ENCODE results near the gene KY. TPM values are rescaled to one million over a fixed set of nuclear protein-coding genes. Genes with fewer than 3 reads are reported as not detected.

The KY gene
- total RNA-seq, 1 experiment from 2014 or later, result not detected

DNA sequence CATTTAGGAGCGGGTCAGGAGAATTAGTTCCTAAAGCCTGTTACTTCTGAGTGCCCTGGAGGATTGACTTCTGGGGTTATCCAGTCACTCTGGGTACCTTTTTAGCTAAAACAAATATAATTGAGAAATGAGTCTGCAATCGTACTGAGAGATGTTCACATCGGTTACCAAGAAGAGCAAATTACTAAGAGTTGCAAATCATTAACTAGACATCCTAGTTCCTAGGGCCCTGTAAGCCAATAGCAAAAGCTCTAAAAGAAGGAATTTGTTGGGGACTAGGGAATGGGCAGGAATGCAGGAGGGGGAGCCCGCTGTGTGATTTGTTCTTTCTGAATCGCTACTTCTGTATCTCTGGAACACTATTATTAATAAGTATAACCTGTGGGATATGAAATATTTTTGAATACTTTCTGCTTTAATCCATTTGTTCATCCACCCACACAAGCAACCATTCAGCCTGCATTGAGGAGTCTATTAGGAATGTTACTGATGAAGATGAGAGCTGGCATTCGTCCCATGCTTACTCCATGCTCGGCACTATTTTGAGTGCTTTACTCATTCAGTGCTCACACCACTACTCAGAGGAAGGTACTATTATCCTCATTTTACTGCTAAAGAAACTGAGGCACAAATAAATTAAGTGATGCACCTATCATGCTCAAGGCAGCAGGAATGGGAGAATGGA, 31.5 kb upstream of the KY start:
- intact Hi-C loops (cut with micrococcal nuclease; ENCODE audit: unreplicated experiment), result no loop called here
- H3K27me3 ChIP-seq (replicated peaks; ENCODE audit: insufficient read depth, low read depth, low read length, poor library complexity), result peaks cover 7% of the 10 kb centered on the region
- POLR2A ChIA-PET (ENCODE audit: low non-redundant PET), result no interaction called here
- no peak overlapping the region for H3K4me3 ChIP-seq (ENCODE audit: low read depth, low read length, poor library complexity, severe bottlenecking)
- no peaks in the 10 kb centered on the region for H3K4me1 ChIP-seq (ENCODE audit: insufficient read depth, low read length, poor library complexity, severe bottlenecking)
- BruUV-seq (replicated peaks), result no TSS peak
- DNase-seq (ENCODE audit: low spot score), result no peak
- TF ChIP-seq CTCF (conservative IDR thresholded peaks at IDR 0.05; ENCODE audit: low read depth, low read length), result no peak
- no peak for TF ChIP-seq EZH2 (IDR thresholded peaks at IDR 0.05; ENCODE audit: borderline replicate concordance, low read depth, low read length, poor library complexity, severe bottlenecking)
- H3K9me3 ChIP-seq (ENCODE audit: low read depth, low read length, poor library complexity, severe bottlenecking), result no peaks in the 10 kb centered on the region
- H3K27ac ChIP-seq (ENCODE audit: low read depth, low read length, poor library complexity, severe bottlenecking), result no peak overlapping the region
- CTCF ChIA-PET, result no interaction called here
- H3K36me3 ChIP-seq (ENCODE audit: insufficient read depth, low read length, poor library complexity, severe bottlenecking), result no peaks in the 10 kb centered on the region

DNA sequence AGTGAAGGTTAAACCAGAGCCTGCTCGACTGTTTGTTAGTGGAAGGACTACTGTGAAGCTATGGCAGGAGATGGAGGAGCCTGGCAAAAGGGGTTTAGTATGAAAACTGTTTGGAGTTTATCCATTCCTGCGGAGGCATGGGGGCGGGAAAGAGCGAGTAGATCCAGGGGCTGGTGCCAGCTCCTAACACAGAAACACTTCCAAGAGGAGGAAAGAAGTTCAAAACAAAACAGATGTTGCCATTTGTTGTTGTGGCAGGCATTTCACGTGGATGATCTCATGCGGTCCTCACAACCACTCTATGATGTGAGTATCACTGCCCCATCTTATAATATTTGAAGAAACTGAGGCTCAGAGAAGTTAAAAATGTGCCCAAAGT, 30.7 kb upstream of the KY start:
- no TSS peak for BruUV-seq (replicated peaks)
- Histone ChIP-seq H3K9me3 (ENCODE audit: low read depth, low read length, poor library complexity, severe bottlenecking) (no peaks in the 10 kb centered on the region), H3K36me3 (ENCODE audit: insufficient read depth, low read length, poor library complexity, severe bottlenecking) (no peaks in the 10 kb centered on the region), H3K27ac (ENCODE audit: low read depth, low read length, poor library complexity, severe bottlenecking) (no peak overlapping the region), H3K4me3 (ENCODE audit: low read depth, low read length, poor library complexity, severe bottlenecking) (no peak overlapping the region), H3K4me1 (ENCODE audit: insufficient read depth, low read length, poor library complexity, severe bottlenecking) (no peaks in the 10 kb centered on the region), H3K27me3 (replicated peaks; ENCODE audit: insufficient read depth, low read depth, low read length, poor library complexity) (peaks cover 7% of the 10 kb centered on the region)
- TF ChIP-seq EZH2 (IDR thresholded peaks at IDR 0.05; ENCODE audit: borderline replicate concordance, low read depth, low read length, poor library complexity, severe bottlenecking), result no peak
- no peak for DNase-seq (ENCODE audit: low spot score)
- POLR2A ChIA-PET (ENCODE audit: low non-redundant PET), result no interaction called here
- intact Hi-C loops (cut with micrococcal nuclease; ENCODE audit: unreplicated experiment), result no loop called here
- CTCF ChIA-PET, result no interaction called here

GRCh38 chr3:134680796-134681521, 30.1 kb upstream of the KY start:
- intact Hi-C loops (cut with micrococcal nuclease; ENCODE audit: unreplicated experiment), result no loop called here
- TF ChIP-seq CTCF (conservative IDR thresholded peaks at IDR 0.05; ENCODE audit: low read depth, low read length) (no peak), EZH2 (IDR thresholded peaks at IDR 0.05; ENCODE audit: borderline replicate concordance, low read depth, low read length, poor library complexity, severe bottlenecking) (no peak)
- H3K36me3 ChIP-seq (ENCODE audit: insufficient read depth, low read length, poor library complexity, severe bottlenecking), result no peaks in the 10 kb centered on the region
- no peak for DNase-seq (ENCODE audit: low spot score)
- no peak overlapping the region for H3K4me3 ChIP-seq (ENCODE audit: low read depth, low read length, poor library complexity, severe bottlenecking)
- POLR2A ChIA-PET (ENCODE audit: low non-redundant PET), result no interaction called here
- BruUV-seq (replicated peaks), result no TSS peak
- CTCF ChIA-PET, result no interaction called here
- no peaks in the 10 kb centered on the region for H3K4me1 ChIP-seq (ENCODE audit: insufficient read depth, low read length, poor library complexity, severe bottlenecking)
- H3K9me3 ChIP-seq (ENCODE audit: low read depth, low read length, poor library complexity, severe bottlenecking), result no peaks in the 10 kb centered on the region
- H3K27ac ChIP-seq (ENCODE audit: low read depth, low read length, poor library complexity, severe bottlenecking), result no peak overlapping the region
- peaks cover 7% of the 10 kb centered on the region for H3K27me3 ChIP-seq (replicated peaks; ENCODE audit: insufficient read depth, low read depth, low read length, poor library complexity)

GRCh38 chr3:134677987-134678308, 27.1 kb upstream of the KY start:
- no peak for DNase-seq (ENCODE audit: low spot score)
- Histone ChIP-seq H3K9me3 (ENCODE audit: low read depth, low read length, poor library complexity, severe bottlenecking) (peaks cover 5% of the 10 kb centered on the region), H3K27me3 (replicated peaks; ENCODE audit: insufficient read depth, low read depth, low read length, poor library complexity) (peaks cover 7% of the 10 kb centered on the region), H3K4me1 (ENCODE audit: insufficient read depth, low read length, poor library complexity, severe bottlenecking) (no peaks in the 10 kb centered on the region), H3K4me3 (ENCODE audit: low read depth, low read length, poor library complexity, severe bottlenecking) (no peak overlapping the region), H3K27ac (ENCODE audit: low read depth, low read length, poor library complexity, severe bottlenecking) (no peak overlapping the region), H3K36me3 (ENCODE audit: insufficient read depth, low read length, poor library complexity, severe bottlenecking) (no peaks in the 10 kb centered on the region)
- TF ChIP-seq EZH2 (IDR thresholded peaks at IDR 0.05; ENCODE audit: borderline replicate concordance, low read depth, low read length, poor library complexity, severe bottlenecking) (no peak), CTCF (conservative IDR thresholded peaks at IDR 0.05; ENCODE audit: low read depth, low read length) (no peak)
- CTCF ChIA-PET, result no interaction called here
- BruUV-seq (replicated peaks), result no TSS peak
- intact Hi-C loops (cut with micrococcal nuclease; ENCODE audit: unreplicated experiment), result no loop called here
- POLR2A ChIA-PET (ENCODE audit: low non-redundant PET), result no interaction called here
